ENCODE measurements around the gene RPL37A.

The RPL37A gene

DNA sequence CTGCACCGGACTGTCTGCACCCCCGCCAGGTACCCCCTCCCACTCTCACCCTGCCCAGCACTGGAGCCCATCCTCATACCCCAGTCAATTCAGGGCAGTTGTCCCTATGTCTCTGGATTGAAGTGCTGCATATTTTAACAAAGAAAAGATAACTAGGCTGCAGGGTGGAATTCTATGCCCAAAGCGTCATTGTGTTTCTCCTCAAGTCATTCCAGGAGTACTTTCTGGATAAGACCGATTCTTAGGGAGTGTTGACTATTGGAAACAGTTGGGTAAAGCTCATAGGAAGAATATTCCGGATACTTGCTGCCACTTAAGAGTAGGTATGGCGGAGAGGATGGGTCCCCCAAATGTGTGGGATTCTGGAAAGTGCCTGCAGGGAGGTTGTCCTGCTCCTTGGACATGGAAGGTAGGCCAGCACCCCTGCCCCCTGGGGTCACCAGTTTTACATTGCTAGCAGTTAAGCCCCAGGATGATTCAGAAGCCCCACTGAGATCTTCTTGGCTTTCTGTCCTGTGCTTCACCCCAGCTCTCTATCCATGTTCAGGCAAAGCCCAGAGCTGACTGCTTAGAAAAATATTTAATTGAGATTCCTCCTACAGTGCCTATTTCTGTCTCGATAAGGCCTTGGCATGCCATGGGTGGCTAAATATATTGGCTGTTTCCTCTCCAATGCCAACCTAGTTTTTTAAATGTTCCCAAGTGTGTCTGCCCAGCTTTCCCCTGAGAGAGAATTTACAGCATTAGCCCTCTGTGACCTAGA lies 48.2 kb downstream of the RPL37A start:
- no peak for FAIRE-seq

DNA sequence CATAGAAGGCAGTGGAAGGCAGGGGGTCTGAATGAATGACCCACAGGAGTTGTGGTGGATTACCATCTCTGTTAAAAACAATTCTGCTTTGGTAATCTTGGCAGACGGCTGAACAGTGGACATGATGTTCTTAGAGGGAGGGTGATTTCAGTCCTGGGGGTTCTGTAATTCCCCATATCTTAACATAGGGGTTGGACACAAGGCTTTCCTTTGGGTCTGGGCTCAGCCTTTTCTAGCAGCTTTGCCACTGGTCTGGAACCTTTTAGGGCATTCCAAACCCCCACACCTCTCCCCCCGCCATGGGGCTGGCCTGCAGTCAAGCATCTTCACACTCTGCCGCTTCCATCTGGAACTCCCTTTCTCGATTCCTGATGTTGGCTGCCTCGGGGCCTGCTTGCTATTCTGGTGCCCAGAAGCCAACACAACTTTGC lies 50.3 kb downstream of the RPL37A start:
- DNase-seq (ENCODE audit: insufficient read length, low spot score) (no peak), FAIRE-seq (no peak)
- no peak for TF ChIP-seq CTCF (IDR thresholded peaks at IDR 0.05; ENCODE audit: insufficient read depth, missing control alignments)

More for the DNA sequence above, 48.2 kb downstream of the RPL37A start:
- no peak for DNase-seq (ENCODE audit: insufficient read length, low spot score)
- no peak for TF ChIP-seq CTCF (IDR thresholded peaks at IDR 0.05; ENCODE audit: insufficient read depth, missing control alignments)

GRCh38 chr2:216549926-216550690 lies 51.5 kb downstream of the RPL37A start:
- no peak for FAIRE-seq
- DNase-seq (ENCODE audit: insufficient read length, low spot score) = no peak
- no peak for TF ChIP-seq CTCF (IDR thresholded peaks at IDR 0.05; ENCODE audit: insufficient read depth, missing control alignments)

DNA sequence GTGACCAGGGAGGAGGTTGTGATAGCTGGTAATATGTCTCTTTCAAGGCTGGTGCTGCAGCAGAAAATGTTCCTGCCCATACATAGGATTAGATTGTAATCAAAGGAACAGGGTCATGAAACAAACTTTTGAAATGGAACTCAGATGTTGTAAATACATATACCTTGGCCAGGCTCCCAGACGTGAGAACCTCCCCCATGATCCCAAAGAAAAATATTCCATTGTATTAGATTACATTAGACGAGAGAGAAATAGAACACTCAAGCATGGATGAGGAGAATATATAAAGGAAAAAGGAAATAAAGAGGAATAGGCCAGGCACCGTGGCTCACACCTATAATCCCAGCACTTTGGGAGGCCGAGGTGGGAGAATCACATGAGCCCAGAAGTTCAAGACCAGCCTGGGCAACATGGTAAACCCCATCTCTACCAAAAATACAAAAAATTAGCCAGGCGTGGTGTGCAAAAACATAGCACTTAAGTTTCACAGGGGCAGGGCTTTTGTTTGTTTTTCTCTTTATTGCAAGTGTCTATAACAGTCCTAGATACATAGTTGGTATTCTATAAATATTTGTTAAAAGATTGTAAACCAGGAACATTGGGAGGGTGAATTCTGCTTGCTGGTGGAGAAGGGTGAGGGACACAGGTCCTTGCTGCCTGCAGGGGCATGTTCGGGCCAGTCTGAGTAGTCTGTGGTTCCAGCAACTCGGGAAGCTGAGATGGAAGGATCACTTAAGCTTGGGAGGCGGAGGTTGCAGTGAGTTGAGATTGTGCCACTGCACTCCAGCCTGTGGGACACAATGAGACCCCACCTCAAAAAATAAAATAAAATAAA lies 52.8 kb downstream of the RPL37A start:
- no peak for DNase-seq (ENCODE audit: insufficient read length, low spot score)
- no peak for TF ChIP-seq CTCF (IDR thresholded peaks at IDR 0.05; ENCODE audit: insufficient read depth, missing control alignments)
- FAIRE-seq = no peak

DNA sequence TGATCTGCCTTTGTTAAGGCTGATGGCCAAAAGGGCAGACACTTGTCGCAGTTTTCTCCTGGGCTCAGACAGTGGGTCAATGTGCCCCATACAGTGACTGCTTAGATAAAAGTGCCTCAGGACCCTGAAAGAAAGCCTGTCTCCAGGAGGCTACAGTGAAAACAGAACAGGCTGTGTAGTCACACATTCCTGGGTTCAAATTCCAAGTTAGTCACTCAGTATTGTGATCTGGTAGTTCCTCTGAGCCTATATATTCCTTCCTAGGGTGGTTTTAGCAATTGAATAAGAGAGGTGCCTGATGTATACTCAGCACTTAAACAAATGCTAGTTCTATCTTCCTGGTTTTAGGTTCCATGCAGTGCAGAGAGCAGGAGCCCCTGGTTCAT lies 54.4 kb downstream of the RPL37A start:
- no peak for FAIRE-seq
- TF ChIP-seq CTCF (IDR thresholded peaks at IDR 0.05; ENCODE audit: insufficient read depth, missing control alignments) = no peak

More for the DNA sequence above, 54.4 kb downstream of the RPL37A start:
- no peak for DNase-seq (ENCODE audit: insufficient read length, low spot score)
